ENCODE results near the gene TMEM141. TPM values are rescaled to one million over a fixed set of nuclear protein-coding genes. Genes with fewer than 3 reads are reported as not detected.

The TMEM141 gene
- 81.3 TPM for total RNA-seq

GRCh38 chr9:136790640-136791515 is at the start of gene TMEM141:
TSS of gene TMEM141 (plus strand) at chr9:136791344. CDS start at chr9:136791371, 27 bp downstream.
- DNase-seq (ENCODE audit: low spot score), result peak; percentile 100

- no peak for DNase-seq (ENCODE audit: low spot score)
These were observed 49.1 kb upstream of the TMEM141 start for GRCh38 chr9:136741883-136742571.

GRCh38 chr9:136742591-136743391 is 48.4 kb upstream of the TMEM141 start, which contains the start of gene LCN10:
TSS of gene LCN10 (minus strand) at chr9:136742940. CDS start at chr9:136742903, 37 bp downstream.
- no peak for DNase-seq (ENCODE audit: low spot score)

GRCh38 chr9:136743639-136744211 is 47.4 kb upstream of the TMEM141 start:
- DNase-seq (ENCODE audit: low spot score), result no peak

- DNase-seq (ENCODE audit: low spot score), result no peak
These were observed 46.4 kb upstream of the TMEM141 start for GRCh38 chr9:136744773-136745172.

- DNase-seq (ENCODE audit: low spot score), result no peak
These were observed 45.6 kb upstream of the TMEM141 start for GRCh38 chr9:136745389-136746154.

GRCh38 chr9:136746155-136746490 is 45.0 kb upstream of the TMEM141 start:
- no peak for DNase-seq (ENCODE audit: low spot score)

GRCh38 chr9:136746621-136747020 is 44.5 kb upstream of the TMEM141 start:
- no peak for DNase-seq (ENCODE audit: low spot score)

- no peak for DNase-seq (ENCODE audit: low spot score)
These were observed 43.7 kb upstream of the TMEM141 start for GRCh38 chr9:136747161-136748060.

GRCh38 chr9:136748201-136748600 is 42.9 kb upstream of the TMEM141 start, which contains the start of gene LCN6:
TSS of gene LCN6 (minus strand) at chr9:136748525. CDS start at chr9:136748483, 42 bp downstream.
- no peak for DNase-seq (ENCODE audit: low spot score)

- no peak for DNase-seq (ENCODE audit: low spot score)
These were observed 42.2 kb upstream of the TMEM141 start for GRCh38 chr9:136748666-136749611.

- no peak for DNase-seq (ENCODE audit: low spot score)
These were observed 40.6 kb upstream of the TMEM141 start for GRCh38 chr9:136750526-136750925.

- no peak for DNase-seq (ENCODE audit: low spot score)
These were observed 39.9 kb upstream of the TMEM141 start for GRCh38 chr9:136751244-136751643.

- DNase-seq (ENCODE audit: low spot score), result no peak
These were observed 39.3 kb upstream of the TMEM141 start for GRCh38 chr9:136751814-136752213.

- DNase-seq (ENCODE audit: low spot score), result no peak
These were observed 37.6 kb upstream of the TMEM141 start for GRCh38 chr9:136753371-136754058.

GRCh38 chr9:136754059-136754572 is 37.0 kb upstream of the TMEM141 start:
- DNase-seq (ENCODE audit: low spot score), result no peak

- no peak for DNase-seq (ENCODE audit: low spot score)
These were observed 36.4 kb upstream of the TMEM141 start for GRCh38 chr9:136754626-136755301.

Measured in mucosa of gallbladder (tissue), 1 donor.